GM04504 (cell line): ENCODE results near the gene ECT2L.
A peak's percentile ranks its signal among the peaks of the same experiment; 100 is the strongest.
"Not testable (repeated sequence)": the region's sequence is repeated elsewhere in the genome, so short reads cannot be mapped to it uniquely, and the experiment has no call there.

Experiments used
- DNase-seq: peaks from one replicate; pipeline ENCODE4 v3.0.0-alpha.2; 2012; ENCODE audit warnings: low read depth

ECT2L gene

GRCh38 chr6:138931660-138932059 lies 135.8 kb downstream of the ECT2L start:
- no peak for DNase-seq

- DNase-seq = not testable (repeated sequence)
Observed at GRCh38 chr6:138936873-138937272, 141.0 kb downstream of the ECT2L start.

GRCh38 chr6:138943089-138943625 lies 147.3 kb downstream of the ECT2L start:
- DNase-seq = no peak

GRCh38 chr6:138944412-138944811 lies 148.5 kb downstream of the ECT2L start:
- DNase-seq = peak; percentile 7

GRCh38 chr6:138945354-138945753 lies 149.5 kb downstream of the ECT2L start:
- no peak for DNase-seq

- DNase-seq = no peak
Observed at GRCh38 chr6:138948004-138948403, 152.1 kb downstream of the ECT2L start.

- no peak for DNase-seq
Observed at GRCh38 chr6:138948546-138949179, 152.8 kb downstream of the ECT2L start.

GRCh38 chr6:138953451-138953850 lies 157.6 kb downstream of the ECT2L start:
- DNase-seq = no peak
